ENCODE data around the gene EPB41L2.

GRCh38 chr6:130839379-130839778 lies 223.7 kb downstream of the EPB41L2 start:
- TF ChIP-seq CTCF (IDR thresholded peaks at IDR 0.05; ENCODE audit: poor library complexity), result no peak
- no peak for TF ChIP-seq EZH2phosphoT487 (IDR thresholded peaks at IDR 0.05; ENCODE audit: low read depth, severe bottlenecking, unreplicated experiment)
